ENCODE results near the gene PDHA1. TPM values are rescaled to one million over a fixed set of nuclear protein-coding genes. Genes with fewer than 3 reads are reported as not detected.

PDHA1 gene
- total and polyA plus RNA-seq, 10 donors = 47.5 to 114 (median 89.3) TPM

DNA sequence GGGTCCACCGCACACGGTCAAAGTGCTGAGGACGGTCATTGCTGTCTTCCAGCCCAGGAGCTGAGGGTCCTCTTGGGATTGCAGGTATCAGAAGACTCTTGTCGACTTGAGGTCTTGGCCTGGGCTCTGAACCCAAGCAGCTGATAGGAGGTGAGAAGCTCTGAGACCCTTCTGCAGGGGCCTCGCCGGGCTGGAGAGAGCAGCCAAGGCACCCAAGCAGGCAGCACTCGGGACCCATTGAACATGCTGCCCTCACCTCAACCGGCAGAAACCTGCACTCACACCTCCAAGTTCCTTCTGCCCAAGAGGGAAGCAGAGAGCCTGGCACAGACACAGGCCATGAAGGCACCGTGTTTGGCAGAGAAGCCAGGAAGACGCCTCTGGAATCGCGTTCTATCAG is 34.1 kb downstream of the PDHA1 start:
- DNase-seq = peak; percentile 58
- H3K9me3 ChIP-seq = peaks cover 0 to 3% (median 0%) of the 10 kb centered on the region in 8 donors
- intact Hi-C loops (cut with DNase I; ENCODE audit: low total_unique reads) = loop anchor here (10.0 kb wide), 1 partner anchor 147 kb away; no protein-coding TSS in a partner anchor
- peaks cover 0 to 9% (median under 1%) of the 10 kb centered on the region in 6 donors for H3K4me1 ChIP-seq
- no peak overlapping the region for H3K4me3 ChIP-seq
- H3K36me3 ChIP-seq = no peaks in the 10 kb centered on the region
- peaks cover 0 to 6% (median 0%) of the 10 kb centered on the region in 7 donors for H3K27me3 ChIP-seq (replicated peaks in 1 of 7)
- TF ChIP-seq POLR2AphosphoS5 (IDR thresholded peaks at IDR 0.05) (no peak), POLR2A (IDR thresholded peaks at IDR 0.05) (no peak), CTCF (IDR thresholded peaks at IDR 0.05 in 8 of 11, conservative IDR thresholded peaks at IDR 0.05 in 3 of 11) (no peak)
- 77 to 100% (median 94%) methylated on average over 2 to 12 of the region's 12 CpGs for WGBS, 5 donors
- no peak overlapping the region for H3K27ac ChIP-seq

GRCh38 chrX:19381326-19381725 is 37.6 kb downstream of the PDHA1 start:
- Histone ChIP-seq H3K27ac (no peak overlapping the region), H3K36me3 (no peaks in the 10 kb centered on the region), H3K9me3 (peaks cover 0 to 6% (median 0%) of the 10 kb centered on the region in 8 donors), H3K4me1 (no peaks in the 10 kb centered on the region), H3K27me3 (replicated peaks in 1 of 7) (peaks cover 0 to 6% (median 0%) of the 10 kb centered on the region in 7 donors), H3K4me3 (no peak overlapping the region)
- TF ChIP-seq CTCF (IDR thresholded peaks at IDR 0.05 in 8 of 11, conservative IDR thresholded peaks at IDR 0.05 in 3 of 11) (no peak), POLR2AphosphoS5 (IDR thresholded peaks at IDR 0.05) (no peak), POLR2A (IDR thresholded peaks at IDR 0.05) (no peak)
- intact Hi-C loops (cut with DNase I; ENCODE audit: low total_unique reads) = no loop called here
- WGBS, 5 donors = 88 to 97% (median 94%) methylated on average over 8 to 9 of the region's 9 CpGs
- peak; percentile 44 for DNase-seq

- peaks cover 0 to 6% (median 0%) of the 10 kb centered on the region in 7 donors for H3K27me3 ChIP-seq (replicated peaks in 1 of 7)
- intact Hi-C loops (cut with DNase I; ENCODE audit: low total_unique reads) = no loop called here
- WGBS, 5 donors = 20 to 71% (median 34%) methylated on average over 5 to 16 of the region's 16 CpGs
- DNase-seq = peak; percentile 85
- TF ChIP-seq CTCF (IDR thresholded peaks at IDR 0.05 in 8 of 11, conservative IDR thresholded peaks at IDR 0.05 in 3 of 11) (peak in 9 of 11 experiments; percentile 30 to 65 (median 49)), POLR2A (IDR thresholded peaks at IDR 0.05) (no peak)
- no peaks in the 10 kb centered on the region for H3K4me1 ChIP-seq
- H3K4me3 ChIP-seq = no peak overlapping the region
- H3K36me3 ChIP-seq = no peaks in the 10 kb centered on the region
- peak overlapping the region in 1 of 8 donors; percentile 11 for H3K27ac ChIP-seq
- H3K9me3 ChIP-seq = peaks cover 0 to 6% (median 0%) of the 10 kb centered on the region in 8 donors
Measured at GRCh38 chrX:19382555-19383145, 38.9 kb downstream of the PDHA1 start.

DNA sequence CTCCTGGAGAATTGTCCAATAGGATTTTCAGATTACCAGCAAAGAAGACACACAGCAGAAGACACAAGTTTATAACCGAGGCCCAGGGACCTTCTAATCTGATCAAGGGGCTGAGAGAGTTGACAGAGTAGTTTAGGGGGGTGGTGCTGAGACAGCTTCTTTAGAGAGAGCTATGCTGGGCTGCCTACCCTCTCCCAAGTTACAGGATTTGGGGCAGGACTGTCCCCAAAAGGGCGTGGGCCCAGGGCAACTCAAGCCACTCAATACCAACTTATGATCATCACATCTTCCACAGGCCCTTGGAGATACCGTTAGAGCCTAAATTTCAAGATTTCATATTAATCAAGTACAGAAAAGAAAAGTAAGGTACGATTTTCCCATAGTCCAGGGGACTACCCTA is 43.0 kb downstream of the PDHA1 start:
- H3K4me3 ChIP-seq = no peak overlapping the region
- intact Hi-C loops (cut with DNase I; ENCODE audit: low total_unique reads) = no loop called here
- no peak overlapping the region for H3K27ac ChIP-seq
- peaks cover 0 to under 1% (median 0%) of the 10 kb centered on the region in 7 donors for H3K27me3 ChIP-seq (replicated peaks in 1 of 7)
- no peak for DNase-seq
- 66 to 90% (median 80%) methylated on average over 3 to 4 of the region's 4 CpGs for WGBS, 5 donors
- H3K4me1 ChIP-seq = no peaks in the 10 kb centered on the region
- peaks cover 0 to 3% (median 0%) of the 10 kb centered on the region in 8 donors for H3K9me3 ChIP-seq
- H3K36me3 ChIP-seq = no peaks in the 10 kb centered on the region
- TF ChIP-seq POLR2A (IDR thresholded peaks at IDR 0.05) (no peak), POLR2AphosphoS5 (IDR thresholded peaks at IDR 0.05) (no peak), CTCF (IDR thresholded peaks at IDR 0.05 in 8 of 11, conservative IDR thresholded peaks at IDR 0.05 in 3 of 11) (no peak)
